HG03565 (cell line): ENCODE measurements around the gene COL18A1.

Experiments used
- ATAC-seq: cut with Tn5 transposase; IDR thresholded peaks from one replicate; pipeline ENCODE4 v1.9.1; 2021; ENCODE audit warnings: mild to moderate bottlenecking, moderate library complexity; ENCODE audit not compliant: unreplicated experiment

The COL18A1 gene

DNA sequence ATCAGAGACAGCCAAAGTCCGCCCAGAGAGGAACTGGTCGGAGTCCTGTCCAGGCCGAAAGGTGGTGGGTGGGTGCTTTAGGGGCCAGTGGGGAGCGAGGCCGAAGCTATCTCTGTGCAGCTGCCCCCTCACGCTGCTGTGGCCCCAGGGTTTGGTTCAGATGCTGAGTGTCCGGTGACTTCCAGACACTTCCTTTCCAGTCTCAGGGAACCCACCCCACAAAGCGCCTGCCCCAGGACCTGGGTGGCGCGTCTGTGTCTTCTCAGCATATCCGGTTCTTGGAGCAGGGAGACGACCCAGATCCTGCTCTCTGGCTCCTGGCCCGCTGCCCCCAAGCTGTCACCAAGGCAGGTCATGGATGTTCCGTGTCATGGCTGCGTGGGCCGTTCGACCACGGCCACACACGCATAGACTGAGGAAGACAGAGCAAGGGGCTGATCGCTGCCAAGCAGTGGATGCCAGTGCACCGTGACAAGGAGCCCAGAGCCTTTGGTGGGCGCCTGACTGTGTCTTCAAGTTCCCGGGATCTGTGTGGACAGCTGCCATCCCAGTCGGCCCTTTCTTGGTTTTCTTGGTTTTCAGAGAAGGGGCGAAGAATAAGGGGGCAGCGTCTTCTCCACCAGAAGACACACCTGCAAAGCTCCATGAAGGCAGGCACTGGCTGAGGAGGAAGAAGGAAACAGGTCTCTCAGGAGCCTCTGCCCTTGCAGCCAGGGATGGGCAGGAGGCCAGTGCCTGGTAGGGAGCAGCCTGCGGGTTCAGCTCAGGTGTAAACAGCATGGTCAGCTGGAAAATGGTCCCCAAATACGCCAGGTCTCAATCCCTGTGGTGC lies 22.9 kb upstream of the COL18A1 start:
- no peak for ATAC-seq

DNA sequence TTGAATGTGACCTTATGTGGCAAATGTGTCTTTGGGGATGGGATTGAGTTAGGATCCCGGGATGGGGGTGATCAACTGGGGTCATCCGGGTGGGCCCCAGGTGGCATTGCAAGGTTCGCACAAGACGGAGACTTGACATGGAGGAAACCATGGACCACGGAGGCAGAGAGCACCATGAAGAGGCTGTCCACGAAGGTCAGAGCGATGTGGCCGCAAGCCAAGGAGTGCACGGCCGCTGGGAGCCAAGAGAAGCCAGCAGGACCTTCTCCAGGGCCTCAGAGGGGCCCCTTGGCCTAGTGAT lies 22.3 kb upstream of the COL18A1 start:
- ATAC-seq = no peak

DNA sequence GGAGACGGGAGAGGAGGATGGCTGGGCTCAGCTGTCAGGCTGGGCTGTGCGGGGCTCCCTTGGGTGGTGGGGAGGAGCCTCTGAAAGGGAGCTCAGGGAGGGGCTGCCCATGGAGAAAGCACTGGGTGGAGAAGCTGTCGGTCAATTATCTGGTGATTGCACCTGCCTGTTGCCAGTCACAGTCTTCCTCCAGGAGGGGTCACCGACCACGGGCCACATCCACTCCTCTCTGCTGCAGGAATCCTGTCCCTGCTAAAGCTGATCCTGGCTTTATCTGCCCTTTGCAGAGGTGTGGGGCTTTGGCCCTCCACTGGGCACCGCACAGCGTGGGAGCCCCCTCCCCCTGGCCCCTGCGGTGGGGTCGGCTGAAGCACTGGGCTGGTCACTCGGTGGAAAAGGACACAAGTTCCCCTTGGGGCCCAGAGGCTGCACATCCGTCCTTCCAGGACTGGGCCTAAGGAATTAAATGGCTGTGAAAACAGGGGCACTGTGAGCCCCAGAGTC lies 21.8 kb upstream of the COL18A1 start:
- ATAC-seq = no peak

GRCh38 chr21:45383615-45384201 lies 21.3 kb upstream of the COL18A1 start:
- no peak for ATAC-seq

DNA sequence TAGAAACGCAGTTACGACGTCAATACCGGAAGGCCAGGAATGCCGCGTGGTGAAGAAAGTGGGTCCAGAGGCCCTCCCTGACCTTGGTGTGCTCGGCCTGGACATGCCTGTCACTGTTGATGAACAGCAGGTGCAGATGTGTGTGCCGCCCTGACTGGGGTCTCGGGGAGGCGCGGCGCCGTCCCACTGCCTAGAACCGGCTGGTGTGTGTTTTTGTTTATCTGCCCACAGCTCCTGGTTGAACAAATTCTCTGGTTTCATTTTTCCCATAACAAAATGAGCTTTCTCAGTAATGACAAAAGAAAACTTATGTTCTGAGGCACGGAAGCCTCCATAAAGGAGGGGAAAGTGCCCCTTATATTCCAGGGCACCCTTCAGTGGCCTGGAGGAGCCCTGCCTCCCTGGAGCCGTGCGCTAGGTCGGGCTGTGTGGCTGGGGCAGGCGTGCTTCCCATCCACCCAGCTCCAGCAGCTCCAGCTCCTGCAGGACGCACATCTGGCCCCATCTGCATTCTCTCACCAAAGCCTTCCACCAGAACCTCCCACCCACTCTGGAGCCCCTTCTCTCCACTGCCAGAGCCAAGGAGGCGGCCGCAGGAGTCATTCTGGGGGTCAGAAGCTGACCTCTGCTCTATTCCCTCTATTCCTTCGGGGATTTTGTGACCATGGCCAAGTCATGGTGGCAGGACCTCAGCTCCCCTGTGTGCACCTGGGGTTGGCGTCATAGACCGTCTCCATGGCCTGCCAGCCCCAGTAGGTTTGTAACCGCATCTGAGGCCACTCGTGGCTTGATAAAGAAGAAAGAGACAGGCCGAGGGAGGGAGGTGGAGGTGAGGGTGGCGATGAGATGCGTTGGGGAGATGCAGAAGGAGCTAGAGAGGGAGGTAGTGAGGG lies 20.1 kb upstream of the COL18A1 start:
- no peak for ATAC-seq

- ATAC-seq = no peak
Measured at GRCh38 chr21:45385549-45386050, 19.4 kb upstream of the COL18A1 start.

- no peak for ATAC-seq
Measured at GRCh38 chr21:45386336-45386727, 18.6 kb upstream of the COL18A1 start.

GRCh38 chr21:45386728-45387371 lies 18.1 kb upstream of the COL18A1 start:
- ATAC-seq = no peak

DNA sequence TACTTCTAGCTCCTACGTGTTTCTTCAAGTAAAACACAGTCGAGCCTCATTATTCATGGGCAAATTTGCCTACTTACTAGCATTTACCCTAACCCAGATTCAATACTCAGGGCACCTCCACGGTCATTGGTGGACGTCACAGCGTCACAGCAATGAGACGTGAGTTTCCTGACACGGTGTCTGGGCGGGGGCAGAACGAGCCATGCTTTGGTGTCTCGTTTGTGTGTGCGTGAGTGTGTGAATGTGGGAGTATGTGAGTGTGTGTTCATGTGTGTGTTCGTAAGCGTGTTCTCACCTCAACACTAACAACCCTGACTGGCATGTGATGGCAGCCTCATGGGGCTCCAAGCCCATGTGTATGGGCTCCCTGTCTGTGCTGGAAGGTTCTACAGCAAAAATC lies 17.5 kb upstream of the COL18A1 start:
- no peak for ATAC-seq

DNA sequence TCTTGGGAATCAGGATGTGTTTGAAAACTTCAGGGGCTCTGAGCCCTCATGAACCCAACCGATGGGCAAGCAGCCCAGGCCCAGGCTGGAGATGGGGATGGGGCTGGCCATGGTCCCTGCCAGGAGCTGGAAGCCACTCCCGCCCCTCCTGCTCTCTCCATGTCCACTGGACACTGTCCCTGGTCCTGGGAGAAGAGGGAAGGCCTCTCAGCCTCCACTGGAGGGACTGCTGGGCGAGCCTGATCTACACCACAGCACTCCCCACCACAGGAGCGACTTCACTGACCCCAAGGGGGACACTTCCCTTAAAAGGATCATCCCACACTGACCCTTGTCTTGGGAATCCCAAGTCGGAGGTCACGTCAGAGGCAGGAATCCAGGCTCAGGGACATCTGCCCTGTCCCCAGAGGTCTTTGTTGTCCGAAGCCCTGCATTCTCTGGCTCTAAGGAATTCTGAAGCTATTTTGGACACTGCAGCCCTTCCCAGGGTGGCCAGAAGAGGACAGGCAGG lies 16.9 kb upstream of the COL18A1 start:
- ATAC-seq = no peak

DNA sequence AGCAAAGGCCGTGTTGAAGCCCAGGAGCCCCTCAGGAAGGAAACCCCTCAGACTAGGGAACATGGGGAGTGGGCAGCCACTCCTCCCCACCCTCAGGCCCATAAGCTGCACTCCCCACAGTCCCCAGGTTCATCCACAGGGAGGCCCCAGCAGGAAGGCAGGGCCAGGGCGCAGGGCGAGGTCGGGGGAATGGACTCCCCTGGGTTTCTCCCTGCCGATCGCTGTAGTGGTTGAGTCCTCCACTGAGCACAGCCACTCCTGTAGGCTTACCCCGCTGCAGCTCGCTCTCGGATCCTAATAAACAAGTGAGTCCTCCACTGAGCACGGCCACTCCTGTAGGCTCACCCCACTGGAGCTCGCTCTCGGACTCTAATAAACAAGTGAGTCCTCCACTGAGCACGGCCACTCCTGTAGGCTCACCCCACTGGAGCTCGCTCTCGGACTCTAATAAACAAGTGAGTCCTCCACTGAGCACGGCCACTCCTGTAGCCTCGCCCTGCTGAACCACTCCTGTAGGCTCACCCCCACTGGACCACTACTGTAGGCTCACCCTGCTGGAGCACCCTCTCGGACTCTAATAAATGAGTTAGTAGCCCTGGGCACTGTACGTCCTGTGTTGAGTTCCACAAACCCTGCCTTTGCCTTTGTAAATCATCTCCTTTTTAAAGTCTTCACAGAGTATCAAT lies 16.2 kb upstream of the COL18A1 start:
- no peak for ATAC-seq

DNA sequence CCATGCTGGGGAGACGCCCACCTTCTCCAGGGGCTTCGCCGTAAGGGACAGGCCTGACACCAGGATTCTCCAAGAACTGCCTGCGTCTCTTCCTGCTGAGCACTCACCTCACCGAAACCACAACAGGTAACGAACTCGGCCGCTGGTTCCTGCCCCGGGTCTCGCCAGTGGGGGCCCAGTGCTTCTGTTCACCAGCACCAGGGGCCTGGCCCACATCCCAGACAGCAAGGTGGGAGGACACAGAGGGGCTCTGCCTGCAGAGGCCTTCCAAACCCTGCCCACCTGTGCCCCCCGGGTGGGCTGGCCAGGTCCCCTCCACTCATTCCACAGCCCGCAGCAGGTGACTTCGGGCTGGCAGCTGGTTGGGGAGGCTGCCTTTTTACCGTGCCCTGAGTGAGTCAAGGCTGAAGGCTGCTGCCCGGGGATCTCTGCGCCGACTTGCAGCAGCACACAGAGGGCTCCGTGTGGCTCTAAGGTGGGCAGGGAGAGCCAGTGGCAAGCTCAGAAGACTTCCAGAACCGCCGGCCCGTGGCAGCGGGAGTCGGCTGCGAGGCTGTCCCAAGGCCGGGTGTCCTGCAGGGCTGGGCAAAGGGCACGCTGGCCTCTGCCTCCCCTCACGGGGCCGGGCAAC lies 14.7 kb upstream of the COL18A1 start:
- ATAC-seq = no peak

GRCh38 chr21:45390831-45391742 lies 13.9 kb upstream of the COL18A1 start:
- no peak for ATAC-seq

DNA sequence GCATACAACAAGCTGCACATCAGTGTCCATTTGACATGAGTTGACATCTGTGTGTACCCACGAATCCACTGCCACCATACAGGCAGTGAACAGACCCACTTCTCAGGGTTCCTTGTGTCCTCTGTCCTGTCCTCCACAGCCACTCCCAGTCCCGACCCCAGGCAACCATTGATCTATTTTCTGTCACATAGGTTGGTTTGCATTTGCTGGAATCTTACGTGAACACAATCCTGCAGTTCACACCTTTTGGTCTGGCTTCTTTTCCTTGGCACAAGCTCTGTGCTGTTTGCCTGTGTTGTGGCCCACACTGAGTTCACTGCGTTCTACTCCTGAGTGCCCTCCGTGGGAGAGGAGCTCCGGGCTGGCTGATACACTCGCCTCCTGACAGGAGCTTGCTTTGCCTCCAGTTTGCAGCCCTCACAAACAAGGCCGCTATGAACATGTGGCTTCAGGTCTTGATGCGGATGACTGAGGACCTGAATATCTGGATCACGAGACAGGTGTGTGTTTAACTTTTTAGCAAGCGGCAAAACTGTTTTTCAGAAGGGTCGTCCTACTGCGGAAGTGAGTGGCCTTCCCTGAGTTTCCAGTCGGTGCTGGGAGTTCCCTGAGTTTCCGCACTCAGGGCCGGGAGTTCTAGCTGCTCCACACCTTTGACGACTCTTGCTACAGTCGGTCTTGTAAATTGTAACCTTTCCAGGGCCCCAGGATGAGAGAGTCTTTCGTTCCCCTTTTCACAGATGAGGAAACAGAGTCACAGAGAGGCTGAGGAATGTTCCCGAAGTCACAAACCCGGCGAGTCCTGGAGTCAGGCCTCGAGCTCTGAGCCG lies 13.0 kb upstream of the COL18A1 start:
- no peak for ATAC-seq

GRCh38 chr21:45392573-45392971 lies 12.4 kb upstream of the COL18A1 start:
- no peak for ATAC-seq

DNA sequence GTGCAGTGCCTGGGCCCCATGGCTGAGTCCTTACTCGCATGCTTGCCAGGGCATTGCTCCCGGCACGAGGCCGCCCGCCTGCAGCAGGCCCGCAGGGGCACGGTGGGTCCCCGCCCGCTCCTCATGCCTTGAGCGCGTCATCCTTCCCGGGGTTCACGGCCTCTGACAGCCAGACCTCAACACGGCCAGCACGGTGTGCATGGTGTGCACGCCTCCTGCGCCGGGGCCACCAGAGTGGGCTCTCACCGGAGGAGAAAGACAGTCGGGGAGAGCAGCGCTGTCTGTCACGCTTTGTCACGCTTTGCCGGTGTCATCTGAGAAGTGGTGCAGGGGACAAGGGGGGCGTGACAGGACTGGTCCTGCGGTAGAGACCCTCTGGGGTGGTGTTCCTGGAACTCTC lies 11.9 kb upstream of the COL18A1 start:
- no peak for ATAC-seq

DNA sequence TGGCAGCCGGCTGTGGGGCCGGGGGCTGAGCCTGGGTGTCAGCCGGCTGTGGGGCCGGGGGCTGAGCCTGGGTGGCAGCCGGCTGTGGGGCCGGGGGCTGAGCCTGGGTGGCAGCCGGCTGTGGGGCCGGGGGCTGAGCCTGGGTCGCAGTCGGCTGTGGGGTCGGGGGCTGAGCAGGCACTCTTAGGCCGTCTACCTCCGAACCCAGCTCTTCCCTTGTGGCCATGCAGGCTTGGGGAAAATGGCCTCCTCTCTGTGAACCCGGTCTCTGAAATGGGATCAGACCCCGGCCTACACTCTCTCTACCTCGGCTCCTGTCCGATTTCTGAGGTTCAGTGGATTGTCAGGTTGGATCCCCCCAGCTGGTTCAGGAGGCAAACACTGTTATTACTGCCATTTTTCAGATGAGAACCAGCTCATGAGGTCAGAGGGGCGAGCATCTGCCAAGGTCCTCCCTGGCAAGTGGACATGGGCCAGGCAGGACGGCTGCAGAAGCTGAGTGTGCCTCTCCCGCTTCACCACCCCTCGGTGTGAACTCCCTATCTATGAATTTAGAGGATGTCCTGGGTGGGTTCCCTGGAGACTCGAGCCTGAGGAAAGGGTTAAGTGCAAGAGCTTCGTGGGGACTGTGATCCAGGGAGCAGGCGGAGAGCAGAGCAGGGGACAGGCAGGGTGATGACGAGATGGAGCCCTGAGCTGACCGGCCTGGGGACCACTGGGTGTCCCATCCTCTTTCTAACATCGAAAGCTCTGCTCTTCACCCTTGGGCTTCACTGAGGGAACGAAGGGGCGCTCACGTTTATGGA lies 10.9 kb upstream of the COL18A1 start:
- no peak for ATAC-seq
